ENCODE results near the gene ZBTB17. TPM values are rescaled to one million over a fixed set of nuclear protein-coding genes. Genes with fewer than 3 reads are reported as not detected.

The ZBTB17 gene
- total and polyA plus RNA-seq, 2 experiments from 2014 or later, result 21.9 to 26.6 TPM

DNA sequence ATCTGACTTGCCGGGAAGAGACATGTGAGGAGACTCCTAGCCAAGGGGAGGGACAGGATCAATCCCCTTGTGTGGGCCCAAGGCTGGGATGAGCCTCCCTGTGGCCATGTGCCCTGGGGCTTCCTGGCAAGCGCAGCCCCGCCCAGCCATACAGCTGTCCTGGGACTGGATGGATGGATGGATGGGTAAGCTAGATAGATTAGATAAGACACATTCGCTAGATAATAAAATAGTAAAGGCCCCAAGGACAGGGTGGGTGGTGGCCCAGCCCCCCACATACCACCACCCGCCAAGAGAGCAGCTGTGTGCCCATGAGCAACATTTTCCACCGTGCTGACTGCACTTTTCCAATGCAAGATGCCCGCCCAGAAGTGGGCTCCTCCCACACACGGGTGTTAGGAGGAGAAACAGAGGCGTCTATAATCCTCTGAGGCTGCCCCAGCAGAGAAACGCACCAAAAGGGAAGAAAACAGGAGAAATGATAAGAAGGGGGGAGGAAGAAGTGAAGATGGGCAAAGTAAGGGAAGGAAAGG is 25.1 kb downstream of the ZBTB17 start:
- H3K27me3 ChIP-seq (ENCODE audit: insufficient read depth), result no peaks in the 10 kb centered on the region
- no peak for DNase-seq (ENCODE audit: low spot score)
- H3K4me3 Mint-ChIP-seq, result no peak overlapping the region
- H3K4me3 ChIP-seq, result no peak overlapping the region
- H3K4me2 ChIP-seq, result no peak overlapping the region
- no peaks in the 10 kb centered on the region for H3K9me3 Mint-ChIP-seq
- H3F3A ChIP-seq (replicated peaks; ENCODE audit: low read depth), result no peaks in the 10 kb centered on the region
- H4K20me1 ChIP-seq (replicated peaks; ENCODE audit: insufficient read depth), result no peaks in the 10 kb centered on the region; the same call in 1 of the 2 replicates
- H3K27ac Mint-ChIP-seq, result no peak overlapping the region; the same call in 1 of the 2 replicates
- H3K36me3 Mint-ChIP-seq (ENCODE audit: low read depth), result peaks cover 15% of the 10 kb centered on the region
- H3K9me2 ChIP-seq (ENCODE audit: insufficient read depth), result no peaks in the 10 kb centered on the region
- H3K79me2 ChIP-seq (replicated peaks; ENCODE audit: insufficient read depth), result peaks cover 25% of the 10 kb centered on the region
- H3K4me1 ChIP-seq (ENCODE audit: insufficient read depth), result peaks cover 33% of the 10 kb centered on the region
- H3K27me3 Mint-ChIP-seq (ENCODE audit: insufficient read depth, low read depth, poor library complexity), result peaks cover 11% of the 10 kb centered on the region
- H2AFZ ChIP-seq, result no peak overlapping the region
- H3K27ac ChIP-seq (ENCODE audit: low read depth), result 0 out of 2 replicates have a peak overlapping the region, but pooled peaks have one; percentile 81
- ATAC-seq, result peak; percentile 6
- TF ChIP-seq EZH2 (IDR thresholded peaks at IDR 0.05; ENCODE audit: low read depth, unreplicated experiment) (no peak), POLR2AphosphoS5 (IDR thresholded peaks at IDR 0.05; ENCODE audit: low read depth) (no peak), ZNF114 (CRISPR knock-in tag; IDR thresholded peaks at IDR 0.05) (no peak), NANOG (IDR thresholded peaks at IDR 0.05; ENCODE audit: borderline replicate concordance) (no peak), CREB1 (CRISPR knock-in tag; IDR thresholded peaks at IDR 0.05; ENCODE audit: low read depth) (no peak), EZH2phosphoT487 (IDR thresholded peaks at IDR 0.05; ENCODE audit: unreplicated experiment) (no peak), ZNF331 (CRISPR knock-in tag; IDR thresholded peaks at IDR 0.05; ENCODE audit: low read depth) (no peak), JUNB (IDR thresholded peaks at IDR 0.05; ENCODE audit: unreplicated experiment) (no peak), STAT1 (IDR thresholded peaks at IDR 0.05; ENCODE audit: unreplicated experiment) (no peak)
- TF ChIP-seq, protein P1, sequence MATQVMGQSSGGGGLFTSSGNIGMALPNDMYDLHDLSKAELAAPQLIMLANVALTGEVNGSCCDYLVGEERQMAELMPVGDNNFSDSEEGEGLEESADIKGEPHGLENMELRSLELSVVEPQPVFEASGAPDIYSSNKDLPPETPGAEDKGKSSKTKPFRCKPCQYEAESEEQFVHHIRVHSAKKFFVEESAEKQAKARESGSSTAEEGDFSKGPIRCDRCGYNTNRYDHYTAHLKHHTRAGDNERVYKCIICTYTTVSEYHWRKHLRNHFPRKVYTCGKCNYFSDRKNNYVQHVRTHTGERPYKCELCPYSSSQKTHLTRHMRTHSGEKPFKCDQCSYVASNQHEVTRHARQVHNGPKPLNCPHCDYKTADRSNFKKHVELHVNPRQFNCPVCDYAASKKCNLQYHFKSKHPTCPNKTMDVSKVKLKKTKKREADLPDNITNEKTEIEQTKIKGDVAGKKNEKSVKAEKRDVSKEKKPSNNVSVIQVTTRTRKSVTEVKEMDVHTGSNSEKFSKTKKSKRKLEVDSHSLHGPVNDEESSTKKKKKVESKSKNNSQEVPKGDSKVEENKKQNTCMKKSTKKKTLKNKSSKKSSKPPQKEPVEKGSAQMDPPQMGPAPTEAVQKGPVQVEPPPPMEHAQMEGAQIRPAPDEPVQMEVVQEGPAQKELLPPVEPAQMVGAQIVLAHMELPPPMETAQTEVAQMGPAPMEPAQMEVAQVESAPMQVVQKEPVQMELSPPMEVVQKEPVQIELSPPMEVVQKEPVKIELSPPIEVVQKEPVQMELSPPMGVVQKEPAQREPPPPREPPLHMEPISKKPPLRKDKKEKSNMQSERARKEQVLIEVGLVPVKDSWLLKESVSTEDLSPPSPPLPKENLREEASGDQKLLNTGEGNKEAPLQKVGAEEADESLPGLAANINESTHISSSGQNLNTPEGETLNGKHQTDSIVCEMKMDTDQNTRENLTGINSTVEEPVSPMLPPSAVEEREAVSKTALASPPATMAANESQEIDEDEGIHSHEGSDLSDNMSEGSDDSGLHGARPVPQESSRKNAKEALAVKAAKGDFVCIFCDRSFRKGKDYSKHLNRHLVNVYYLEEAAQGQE (IDR thresholded peaks at IDR 0.05; ENCODE audit: unreplicated experiment), result no peak
- TF ChIP-seq, protein P2, sequence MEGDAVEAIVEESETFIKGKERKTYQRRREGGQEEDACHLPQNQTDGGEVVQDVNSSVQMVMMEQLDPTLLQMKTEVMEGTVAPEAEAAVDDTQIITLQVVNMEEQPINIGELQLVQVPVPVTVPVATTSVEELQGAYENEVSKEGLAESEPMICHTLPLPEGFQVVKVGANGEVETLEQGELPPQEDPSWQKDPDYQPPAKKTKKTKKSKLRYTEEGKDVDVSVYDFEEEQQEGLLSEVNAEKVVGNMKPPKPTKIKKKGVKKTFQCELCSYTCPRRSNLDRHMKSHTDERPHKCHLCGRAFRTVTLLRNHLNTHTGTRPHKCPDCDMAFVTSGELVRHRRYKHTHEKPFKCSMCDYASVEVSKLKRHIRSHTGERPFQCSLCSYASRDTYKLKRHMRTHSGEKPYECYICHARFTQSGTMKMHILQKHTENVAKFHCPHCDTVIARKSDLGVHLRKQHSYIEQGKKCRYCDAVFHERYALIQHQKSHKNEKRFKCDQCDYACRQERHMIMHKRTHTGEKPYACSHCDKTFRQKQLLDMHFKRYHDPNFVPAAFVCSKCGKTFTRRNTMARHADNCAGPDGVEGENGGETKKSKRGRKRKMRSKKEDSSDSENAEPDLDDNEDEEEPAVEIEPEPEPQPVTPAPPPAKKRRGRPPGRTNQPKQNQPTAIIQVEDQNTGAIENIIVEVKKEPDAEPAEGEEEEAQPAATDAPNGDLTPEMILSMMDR (conservative IDR thresholded peaks at IDR 0.05; ENCODE audit: low read depth in 2 of 2), result no peak
- TF ChIP-seq, protein P3, sequence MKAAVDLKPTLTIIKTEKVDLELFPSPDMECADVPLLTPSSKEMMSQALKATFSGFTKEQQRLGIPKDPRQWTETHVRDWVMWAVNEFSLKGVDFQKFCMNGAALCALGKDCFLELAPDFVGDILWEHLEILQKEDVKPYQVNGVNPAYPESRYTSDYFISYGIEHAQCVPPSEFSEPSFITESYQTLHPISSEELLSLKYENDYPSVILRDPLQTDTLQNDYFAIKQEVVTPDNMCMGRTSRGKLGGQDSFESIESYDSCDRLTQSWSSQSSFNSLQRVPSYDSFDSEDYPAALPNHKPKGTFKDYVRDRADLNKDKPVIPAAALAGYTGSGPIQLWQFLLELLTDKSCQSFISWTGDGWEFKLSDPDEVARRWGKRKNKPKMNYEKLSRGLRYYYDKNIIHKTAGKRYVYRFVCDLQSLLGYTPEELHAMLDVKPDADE (IDR thresholded peaks at IDR 0.05), result no peak
- peaks cover 61% of the 10 kb centered on the region for H3K4me1 Mint-ChIP-seq
- no peaks in the 10 kb centered on the region; the same call in 1 of the 2 replicates for H3K36me3 ChIP-seq (ENCODE audit: insufficient read depth)

Data from GM23338 (cell line).